ENCODE measurements around the gene IVNS1ABP.
"Not testable (repeated sequence)": the region's sequence is repeated elsewhere in the genome, so short reads cannot be mapped to it uniquely, and the experiment has no call there.

DNA sequence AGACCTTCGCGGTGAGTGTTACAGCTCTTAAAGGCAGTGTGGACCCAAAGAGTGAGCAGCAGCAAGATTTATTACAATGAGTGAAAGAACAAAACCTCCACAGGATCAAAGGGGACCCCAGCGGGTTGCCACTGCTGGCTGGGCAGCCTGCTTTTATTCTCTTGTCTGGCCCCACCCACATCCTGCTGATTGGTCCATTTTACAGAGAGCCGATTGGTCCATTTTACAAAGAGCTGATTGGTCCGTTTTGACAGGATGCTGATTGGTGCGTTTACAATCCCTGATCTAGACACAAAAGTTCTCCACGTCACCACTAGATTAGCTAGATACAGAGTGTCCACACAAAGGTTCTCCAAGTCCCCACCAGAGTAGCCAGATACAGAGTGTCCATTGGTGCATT, 4.1 kb upstream of the IVNS1ABP start:
- not testable (repeated sequence) for TF ChIP-seq EZH2 (IDR thresholded peaks at IDR 0.05; ENCODE audit: borderline replicate concordance, low read depth, low read length, severe bottlenecking); POLR2A (IDR thresholded peaks at IDR 0.05; ENCODE audit: low read depth, low read length); POLR2AphosphoS5 (IDR thresholded peaks at IDR 0.05; ENCODE audit: insufficient read depth, low read depth, low read length); GATA2 (IDR thresholded peaks at IDR 0.05; ENCODE audit: insufficient read depth, insufficient read length, low read depth, low read length); JUN (IDR thresholded peaks at IDR 0.05; ENCODE audit: borderline replicate concordance, insufficient read depth, insufficient read length, low read depth); FOS (IDR thresholded peaks at IDR 0.05; ENCODE audit: borderline replicate concordance, insufficient read depth, low read length); MYC (IDR thresholded peaks at IDR 0.05; ENCODE audit: low read depth, low read length)
- TF ChIP-seq, protein P1, sequence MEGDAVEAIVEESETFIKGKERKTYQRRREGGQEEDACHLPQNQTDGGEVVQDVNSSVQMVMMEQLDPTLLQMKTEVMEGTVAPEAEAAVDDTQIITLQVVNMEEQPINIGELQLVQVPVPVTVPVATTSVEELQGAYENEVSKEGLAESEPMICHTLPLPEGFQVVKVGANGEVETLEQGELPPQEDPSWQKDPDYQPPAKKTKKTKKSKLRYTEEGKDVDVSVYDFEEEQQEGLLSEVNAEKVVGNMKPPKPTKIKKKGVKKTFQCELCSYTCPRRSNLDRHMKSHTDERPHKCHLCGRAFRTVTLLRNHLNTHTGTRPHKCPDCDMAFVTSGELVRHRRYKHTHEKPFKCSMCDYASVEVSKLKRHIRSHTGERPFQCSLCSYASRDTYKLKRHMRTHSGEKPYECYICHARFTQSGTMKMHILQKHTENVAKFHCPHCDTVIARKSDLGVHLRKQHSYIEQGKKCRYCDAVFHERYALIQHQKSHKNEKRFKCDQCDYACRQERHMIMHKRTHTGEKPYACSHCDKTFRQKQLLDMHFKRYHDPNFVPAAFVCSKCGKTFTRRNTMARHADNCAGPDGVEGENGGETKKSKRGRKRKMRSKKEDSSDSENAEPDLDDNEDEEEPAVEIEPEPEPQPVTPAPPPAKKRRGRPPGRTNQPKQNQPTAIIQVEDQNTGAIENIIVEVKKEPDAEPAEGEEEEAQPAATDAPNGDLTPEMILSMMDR (IDR thresholded peaks at IDR 0.05; ENCODE audit: extremely low read depth in 1 of 2, insufficient read depth in 1 of 2, low read depth in 1 of 2, low read length in 2 of 2), result not testable (repeated sequence)
- TF ChIP-seq, protein P2, sequence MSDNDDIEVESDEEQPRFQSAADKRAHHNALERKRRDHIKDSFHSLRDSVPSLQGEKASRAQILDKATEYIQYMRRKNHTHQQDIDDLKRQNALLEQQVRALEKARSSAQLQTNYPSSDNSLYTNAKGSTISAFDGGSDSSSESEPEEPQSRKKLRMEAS (IDR thresholded peaks at IDR 0.05; ENCODE audit: insufficient read depth, insufficient read length), result not testable (repeated sequence)

Measured in endothelial cell of umbilical vein (primary cell).